A673 (cell line): Measurements from ENCODE around the gene AQP6. TPM values are rescaled to one million over a fixed set of nuclear protein-coding genes. Genes with fewer than 3 reads are reported as not detected.

ENCODE experiments used
- BruUV-seq: library from RNA; stranded (reverse); fragments of 400-500 nt; replicated peaks from 2 replicates; lab custom pipeline; 2021; lab: Mats Ljungman, UMichigan
- CTCF ChIA-PET: fragments of 300-600 bp; sonication (Branson Sonifier 250); formaldehyde crosslinking; loops from one replicate; lab custom pipeline; 2022; ENCODE audit warnings: antibody characterized with exemption; lab: Charles Lee
- POLR2A ChIA-PET: fragments of 300-600 bp; sonication (Branson Sonifier 250); formaldehyde crosslinking; loops from one replicate; lab custom pipeline; 2022; ENCODE audit warnings: antibody characterized with exemption; ENCODE audit not compliant: low non-redundant PET; lab: Charles Lee
- DNase-seq: peaks from one replicate; pipeline ENCODE4 v3.0.0-alpha.2; 2015; ENCODE audit warnings: low spot score
- H3K27ac ChIP-seq: fragments of 200-600 bp; sonication (generic); 2 replicates; pipeline ENCODE4 v1.5.1; 2016; ENCODE audit warnings: mixed run types, low read depth, mild to moderate bottlenecking, mixed read lengths, antibody characterized with exemption, low read length; ENCODE audit not compliant: poor library complexity, severe bottlenecking
- H3K27me3 ChIP-seq: fragments of 200-600 bp; sonication (generic); replicated peaks from 2 replicates; pipeline ENCODE4 v1.6.1; 2017; ENCODE audit warnings: mixed run types, low read depth, mild to moderate bottlenecking, mixed read lengths, antibody characterized with exemption, low read length; ENCODE audit not compliant: insufficient read depth, poor library complexity
- H3K36me3 ChIP-seq: fragments of 200-600 bp; sonication (generic); 2 replicates; pipeline ENCODE4 v1.6.1; 2016; ENCODE audit warnings: mixed run types, mild to moderate bottlenecking, mixed read lengths, antibody characterized with exemption, low read length; ENCODE audit not compliant: insufficient read depth, poor library complexity, severe bottlenecking
- H3K4me1 ChIP-seq: fragments of 200-600 bp; sonication (generic); 2 replicates; pipeline ENCODE4 v1.6.1; 2017; ENCODE audit warnings: mixed run types, mild to moderate bottlenecking, mixed read lengths, antibody characterized with exemption, low read length; ENCODE audit not compliant: insufficient read depth, poor library complexity, severe bottlenecking
- H3K4me3 ChIP-seq: fragments of 200-600 bp; sonication (generic); 2 replicates; pipeline ENCODE4 v1.5.1; 2016; ENCODE audit warnings: low read depth, mixed run types, mild to moderate bottlenecking, mixed read lengths, low read length; ENCODE audit not compliant: poor library complexity, severe bottlenecking
- H3K9me3 ChIP-seq: fragments of 200-600 bp; sonication (generic); 2 replicates; pipeline ENCODE4 v1.6.1; 2016; ENCODE audit warnings: mixed run types, low read depth, mild to moderate bottlenecking, mixed read lengths, antibody characterized with exemption, low read length; ENCODE audit not compliant: poor library complexity, severe bottlenecking
- EZH2 ChIP-seq: fragments of 200-600 bp; sonication (generic); IDR thresholded peaks from 2 replicates; pipeline ENCODE4 v1.6.1; 2017; ENCODE audit warnings: borderline replicate concordance, low read depth, mild to moderate bottlenecking, mixed read lengths, antibody characterized with exemption, low read length; ENCODE audit not compliant: poor library complexity, severe bottlenecking
- intact Hi-C: fragments of 100-400 bp; cut with micrococcal nuclease; formaldehyde crosslinking; loops from one replicate; pipeline ENCODE4 v1.10.0; 2022; ENCODE audit not compliant: unreplicated experiment
- total RNA-seq: library from RNA; stranded (reverse); gene quantifications from 2 replicates; pipeline ENCODE4 v1.2.3, GENCODE V29; 2021
- TF ChIP-seq, protein P1 (sequence below): fragments of 300-800, 200-600 bp; sonication (generic); conservative IDR thresholded peaks from 2 replicates; pipeline ENCODE4 v1.5.1; 2017; ENCODE audit warnings: low read depth, mild to moderate bottlenecking, antibody characterized with exemption, low read length, moderate library complexity, mixed read lengths

AQP6 gene
- total RNA-seq, 1 experiment from 2014 or later: not detected

DNA sequence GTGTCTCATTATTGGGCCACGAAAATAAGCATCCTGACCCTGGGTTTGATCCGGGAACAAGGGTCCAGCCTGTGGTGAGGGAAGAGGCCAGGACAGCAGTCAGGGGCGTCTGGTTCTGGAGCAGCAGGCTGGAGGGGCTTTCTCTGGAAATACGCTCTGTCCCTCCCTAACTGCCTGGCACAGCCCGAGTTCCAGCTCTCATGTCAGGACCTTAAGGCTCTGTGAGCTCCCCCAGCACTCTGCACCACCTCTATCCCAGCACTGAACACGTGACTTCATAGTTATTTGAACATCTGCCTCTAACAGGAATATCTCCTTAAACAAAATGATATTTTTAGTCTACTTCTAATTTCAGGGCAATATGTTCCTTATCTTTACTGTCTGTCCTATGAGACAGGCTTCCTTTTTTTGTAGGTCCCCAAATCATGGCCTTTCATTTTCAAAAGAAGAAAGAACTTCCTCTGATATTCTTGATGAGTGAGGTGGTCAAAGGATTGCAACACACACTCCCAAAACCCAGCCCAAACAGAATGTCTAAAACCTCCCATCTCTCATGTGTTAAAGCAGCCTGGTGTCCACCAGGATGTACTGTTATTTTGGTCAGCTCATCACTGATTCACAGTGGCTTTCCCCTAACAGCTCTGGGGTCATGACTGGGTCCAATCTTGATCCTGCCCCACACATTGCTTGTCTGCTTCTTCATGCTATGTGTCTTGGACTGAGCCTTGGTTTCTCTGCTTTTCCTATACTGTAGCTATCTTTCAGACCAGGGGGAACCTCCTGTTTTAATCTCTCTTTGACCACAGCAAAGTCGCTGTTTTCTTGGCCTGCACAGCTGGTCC is 9.7 kb downstream of the AQP6 start:
- no peaks in the 10 kb centered on the region for H3K27me3 ChIP-seq
- no TSS peak for BruUV-seq
- no peaks in the 10 kb centered on the region for H3K36me3 ChIP-seq
- ChIA-PET POLR2A (no interaction called here), CTCF (no interaction called here)
- H3K4me3 ChIP-seq: no peak overlapping the region
- no peak overlapping the region for H3K27ac ChIP-seq
- H3K9me3 ChIP-seq: no peaks in the 10 kb centered on the region
- H3K4me1 ChIP-seq: peaks cover 16% of the 10 kb centered on the region
- TF ChIP-seq, protein P1, sequence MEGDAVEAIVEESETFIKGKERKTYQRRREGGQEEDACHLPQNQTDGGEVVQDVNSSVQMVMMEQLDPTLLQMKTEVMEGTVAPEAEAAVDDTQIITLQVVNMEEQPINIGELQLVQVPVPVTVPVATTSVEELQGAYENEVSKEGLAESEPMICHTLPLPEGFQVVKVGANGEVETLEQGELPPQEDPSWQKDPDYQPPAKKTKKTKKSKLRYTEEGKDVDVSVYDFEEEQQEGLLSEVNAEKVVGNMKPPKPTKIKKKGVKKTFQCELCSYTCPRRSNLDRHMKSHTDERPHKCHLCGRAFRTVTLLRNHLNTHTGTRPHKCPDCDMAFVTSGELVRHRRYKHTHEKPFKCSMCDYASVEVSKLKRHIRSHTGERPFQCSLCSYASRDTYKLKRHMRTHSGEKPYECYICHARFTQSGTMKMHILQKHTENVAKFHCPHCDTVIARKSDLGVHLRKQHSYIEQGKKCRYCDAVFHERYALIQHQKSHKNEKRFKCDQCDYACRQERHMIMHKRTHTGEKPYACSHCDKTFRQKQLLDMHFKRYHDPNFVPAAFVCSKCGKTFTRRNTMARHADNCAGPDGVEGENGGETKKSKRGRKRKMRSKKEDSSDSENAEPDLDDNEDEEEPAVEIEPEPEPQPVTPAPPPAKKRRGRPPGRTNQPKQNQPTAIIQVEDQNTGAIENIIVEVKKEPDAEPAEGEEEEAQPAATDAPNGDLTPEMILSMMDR: no peak
- no peak for TF ChIP-seq EZH2
- intact Hi-C loops: no loop called here
- no peak for DNase-seq

- Histone ChIP-seq H3K4me3 (no peak overlapping the region), H3K4me1 (peaks cover 16% of the 10 kb centered on the region), H3K27me3 (no peaks in the 10 kb centered on the region), H3K9me3 (no peaks in the 10 kb centered on the region), H3K36me3 (peaks cover 13% of the 10 kb centered on the region), H3K27ac (peak overlapping the region; percentile 29)
- DNase-seq: peak; percentile 92
- BruUV-seq: no TSS peak
- intact Hi-C loops: no loop called here
- TF ChIP-seq, protein P1: 0 out of 2 replicates have a peak, but pooled peaks have one; percentile 17
- TF ChIP-seq EZH2: no peak
- ChIA-PET POLR2A (interaction anchor here (0.6 kb wide), 1 partner anchor 39 kb away, joined by 3 read pairs; no protein-coding TSS in a partner anchor), CTCF (interaction anchor here (0.6 to 2.0 kb wide), 5 partner anchors 17 to 115 kb away, joined by 3 to 13 read pairs (median 3); no protein-coding TSS in a partner anchor)
Observed at GRCh38 chr12:49983892-49984291, 11.1 kb downstream of the AQP6 start.

DNA sequence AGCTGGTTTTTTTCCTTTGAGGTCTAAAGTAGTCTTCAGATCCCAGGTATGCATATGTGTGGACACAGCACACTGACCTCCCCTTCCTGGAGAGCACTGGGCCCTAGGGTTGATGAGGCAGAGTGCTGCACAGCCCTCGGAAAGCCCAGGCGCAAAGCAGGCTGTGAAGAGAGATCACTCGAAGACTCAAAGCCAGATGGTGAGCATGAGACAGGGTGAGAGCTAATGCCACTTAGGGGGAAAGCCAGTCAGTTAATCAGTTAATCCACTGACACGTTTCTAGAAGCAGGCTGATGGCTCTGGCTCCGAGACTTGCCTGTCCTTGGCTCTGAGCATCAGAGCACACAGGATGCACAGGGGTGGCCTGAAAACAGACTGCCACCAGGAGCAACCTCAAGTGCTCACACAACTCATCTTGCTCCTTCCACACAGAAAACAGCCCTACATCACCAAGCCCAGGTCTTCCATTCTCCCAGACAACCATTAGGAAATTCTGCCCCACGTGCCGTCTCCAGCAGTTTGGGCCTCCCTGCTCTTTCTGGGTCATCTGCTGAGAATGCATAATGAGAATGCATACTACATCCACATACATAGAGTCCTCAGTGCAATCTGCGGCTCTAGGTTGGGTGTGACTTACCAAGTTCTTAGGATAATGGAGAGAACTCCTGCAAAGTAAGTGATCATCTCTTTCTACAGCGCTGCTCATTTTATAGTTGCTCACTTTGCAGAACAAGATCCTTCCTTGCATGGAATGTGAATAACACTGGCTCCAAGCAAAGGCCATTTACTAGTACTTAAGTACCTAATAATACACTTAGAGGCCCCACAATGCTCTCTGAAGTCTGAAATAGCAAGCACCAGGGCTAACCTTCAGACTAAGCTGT is 12.0 kb downstream of the AQP6 start:
- POLR2A ChIA-PET: no interaction called here

More for the DNA sequence above, 12.0 kb downstream of the AQP6 start:
- no peak for TF ChIP-seq EZH2
- TF ChIP-seq, protein P1: no peak
- Histone ChIP-seq H3K27me3 (no peaks in the 10 kb centered on the region), H3K4me1 (peaks cover 16% of the 10 kb centered on the region), H3K27ac (peak overlapping the region; percentile 29), H3K9me3 (no peaks in the 10 kb centered on the region), H3K4me3 (no peak overlapping the region), H3K36me3 (peaks cover 21% of the 10 kb centered on the region)
- BruUV-seq: no TSS peak
- no peak for DNase-seq
- CTCF ChIA-PET: interaction anchor here (0.6 to 2.0 kb wide), 4 partner anchors 18 to 100 kb away, joined by 3 to 13 read pairs (median 6); no protein-coding TSS in a partner anchor
- intact Hi-C loops: no loop called here
